D721Med (cell line): ENCODE data around the gene DAAM2.

Experiments used
- DNase-seq: peaks from one replicate; pipeline ENCODE4 v3.0.0; 2011; ENCODE audit warnings: low spot score; ENCODE audit not compliant: insufficient read length
- FAIRE-seq: peaks from 2 replicates; lab custom pipeline; 2011; peaks lifted over from hg19 to GRCh38; lab: Jason Lieb, UNC
- TF ChIP-seq, protein P1 (sequence below): IDR thresholded peaks from 2 replicates; pipeline ENCODE4 v1.5.1; 2012; ENCODE audit warnings: mild to moderate bottlenecking, control low read depth; ENCODE audit not compliant: insufficient read depth; ENCODE audit errors: missing control alignments

The DAAM2 gene

DNA sequence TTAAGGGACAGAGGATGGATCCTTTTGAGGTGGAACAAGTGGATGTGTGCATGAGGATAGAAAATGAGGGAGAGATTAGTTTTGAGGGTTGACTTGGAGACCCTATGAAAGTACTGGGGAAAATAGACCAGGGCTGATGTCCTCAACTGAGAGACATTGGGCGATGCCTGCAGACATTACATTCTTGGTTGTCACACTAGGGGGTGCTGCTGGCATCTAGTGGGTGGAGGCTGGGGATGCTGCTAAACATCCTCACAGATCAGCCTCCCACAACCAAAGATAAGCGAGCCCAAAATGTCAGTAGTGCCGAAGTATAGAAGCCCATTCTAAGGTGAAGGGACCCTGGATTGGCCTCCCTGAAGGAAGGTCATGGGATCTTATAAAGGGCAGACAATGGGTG, 78.8 kb downstream of the DAAM2 start:
- no peak for DNase-seq
- no peak for FAIRE-seq
- TF ChIP-seq, protein P1, sequence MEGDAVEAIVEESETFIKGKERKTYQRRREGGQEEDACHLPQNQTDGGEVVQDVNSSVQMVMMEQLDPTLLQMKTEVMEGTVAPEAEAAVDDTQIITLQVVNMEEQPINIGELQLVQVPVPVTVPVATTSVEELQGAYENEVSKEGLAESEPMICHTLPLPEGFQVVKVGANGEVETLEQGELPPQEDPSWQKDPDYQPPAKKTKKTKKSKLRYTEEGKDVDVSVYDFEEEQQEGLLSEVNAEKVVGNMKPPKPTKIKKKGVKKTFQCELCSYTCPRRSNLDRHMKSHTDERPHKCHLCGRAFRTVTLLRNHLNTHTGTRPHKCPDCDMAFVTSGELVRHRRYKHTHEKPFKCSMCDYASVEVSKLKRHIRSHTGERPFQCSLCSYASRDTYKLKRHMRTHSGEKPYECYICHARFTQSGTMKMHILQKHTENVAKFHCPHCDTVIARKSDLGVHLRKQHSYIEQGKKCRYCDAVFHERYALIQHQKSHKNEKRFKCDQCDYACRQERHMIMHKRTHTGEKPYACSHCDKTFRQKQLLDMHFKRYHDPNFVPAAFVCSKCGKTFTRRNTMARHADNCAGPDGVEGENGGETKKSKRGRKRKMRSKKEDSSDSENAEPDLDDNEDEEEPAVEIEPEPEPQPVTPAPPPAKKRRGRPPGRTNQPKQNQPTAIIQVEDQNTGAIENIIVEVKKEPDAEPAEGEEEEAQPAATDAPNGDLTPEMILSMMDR, result peak; percentile 4

DNA sequence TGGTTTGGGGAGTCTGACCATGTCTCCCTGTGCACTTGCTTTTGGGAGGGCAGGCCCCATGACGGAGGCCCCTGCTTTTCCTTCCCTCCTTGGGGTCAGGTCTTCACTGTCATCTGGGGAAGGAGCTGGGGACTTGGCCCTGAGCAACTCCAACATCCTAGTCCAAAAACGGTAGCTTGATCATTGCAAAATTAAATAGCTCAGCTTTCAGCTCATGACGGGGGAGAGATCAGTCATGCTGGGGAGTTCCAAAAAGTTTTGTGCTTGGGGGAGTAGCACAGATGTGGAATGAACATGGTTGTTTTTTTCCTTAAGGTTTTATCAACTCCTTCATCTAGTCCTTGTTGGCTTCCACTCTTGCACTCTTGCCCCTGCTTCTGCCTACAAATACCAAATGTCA, 81.3 kb downstream of the DAAM2 start:
- FAIRE-seq (no peak), DNase-seq (no peak)
- TF ChIP-seq, protein P1, result no peak

DNA sequence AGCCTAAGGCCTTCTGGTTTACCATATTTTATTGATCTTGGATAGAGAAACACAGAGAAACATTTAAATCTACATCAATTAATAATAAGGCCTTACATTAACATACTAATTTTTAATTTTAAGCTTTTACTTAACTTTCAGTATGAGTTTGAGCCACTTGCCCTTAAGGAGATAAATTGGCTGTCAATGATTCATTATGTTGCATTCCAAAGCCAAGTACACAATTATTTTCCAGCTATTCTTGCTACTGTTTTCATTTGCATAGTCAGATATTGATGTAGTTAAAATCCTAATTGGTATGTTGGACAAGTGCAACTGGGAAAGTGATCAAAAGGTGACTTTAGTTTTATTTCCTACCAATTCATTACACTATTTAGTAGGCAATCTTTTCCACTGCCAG, 83.9 kb downstream of the DAAM2 start:
- DNase-seq (no peak), FAIRE-seq (no peak)
- TF ChIP-seq, protein P1, result no peak

DNA sequence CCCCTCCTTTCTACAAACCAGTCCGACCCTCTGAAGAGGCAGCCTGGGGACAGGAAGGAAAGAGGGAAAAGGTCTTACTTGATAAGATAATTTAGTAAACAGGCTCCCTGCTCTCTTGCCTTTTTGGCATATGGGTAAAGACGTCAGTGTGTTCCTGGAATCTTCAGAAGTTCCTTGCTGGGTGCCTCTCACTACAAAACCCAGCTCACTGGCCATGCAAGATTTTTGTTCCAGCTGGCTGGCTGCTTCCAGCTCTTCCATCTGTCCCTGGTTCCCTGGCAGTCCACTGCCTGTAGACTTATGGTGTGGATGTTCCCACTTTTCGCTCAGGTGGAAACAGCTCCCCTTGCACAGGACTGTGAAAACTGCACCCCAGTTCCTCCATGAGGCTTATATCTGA, 84.7 kb downstream of the DAAM2 start:
- no peak for FAIRE-seq
- TF ChIP-seq, protein P1, result no peak
- DNase-seq, result no peak

DNA sequence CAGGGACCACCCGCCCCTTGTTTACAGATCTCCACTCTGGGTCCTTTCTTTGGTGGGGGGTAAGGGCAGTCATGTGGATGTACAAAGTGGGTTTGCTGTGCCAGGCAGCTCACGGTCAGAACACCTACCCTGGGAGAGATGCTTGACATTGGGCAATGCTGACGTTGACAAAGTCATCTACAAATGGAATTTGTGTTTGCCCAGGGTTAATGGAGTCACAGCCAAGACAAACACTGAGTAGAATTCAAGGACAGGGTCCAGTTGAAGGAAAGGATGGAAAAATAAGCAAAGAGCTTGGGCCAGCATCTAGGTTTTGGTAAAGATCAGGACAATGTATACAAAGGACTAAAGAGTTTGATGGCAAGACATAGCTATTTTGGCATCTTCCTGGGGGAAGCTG, 87.4 kb downstream of the DAAM2 start:
- DNase-seq (no peak), FAIRE-seq (no peak)
- TF ChIP-seq, protein P1, result no peak

DNA sequence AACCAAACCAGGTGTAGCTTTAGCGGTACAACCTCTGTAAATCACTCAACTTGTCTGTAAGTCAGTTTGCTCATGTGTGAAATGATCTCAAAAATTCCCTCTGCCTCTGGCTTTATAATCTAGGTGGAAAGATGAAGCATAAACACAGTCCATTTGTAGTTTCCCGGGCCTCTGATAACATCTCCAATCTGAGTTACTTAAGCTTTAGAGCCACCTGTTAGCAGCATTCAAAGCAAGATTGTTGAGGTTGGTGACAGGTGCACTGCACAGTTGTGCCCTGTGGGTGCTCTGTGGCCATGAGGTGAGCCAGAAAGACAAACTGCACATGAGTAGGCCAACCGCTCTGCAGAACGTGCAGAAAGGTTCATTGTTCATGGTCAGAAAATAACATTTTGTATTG, 88.4 kb downstream of the DAAM2 start:
- FAIRE-seq, result no peak
- no peak for DNase-seq
- TF ChIP-seq, protein P1, result no peak

DNA sequence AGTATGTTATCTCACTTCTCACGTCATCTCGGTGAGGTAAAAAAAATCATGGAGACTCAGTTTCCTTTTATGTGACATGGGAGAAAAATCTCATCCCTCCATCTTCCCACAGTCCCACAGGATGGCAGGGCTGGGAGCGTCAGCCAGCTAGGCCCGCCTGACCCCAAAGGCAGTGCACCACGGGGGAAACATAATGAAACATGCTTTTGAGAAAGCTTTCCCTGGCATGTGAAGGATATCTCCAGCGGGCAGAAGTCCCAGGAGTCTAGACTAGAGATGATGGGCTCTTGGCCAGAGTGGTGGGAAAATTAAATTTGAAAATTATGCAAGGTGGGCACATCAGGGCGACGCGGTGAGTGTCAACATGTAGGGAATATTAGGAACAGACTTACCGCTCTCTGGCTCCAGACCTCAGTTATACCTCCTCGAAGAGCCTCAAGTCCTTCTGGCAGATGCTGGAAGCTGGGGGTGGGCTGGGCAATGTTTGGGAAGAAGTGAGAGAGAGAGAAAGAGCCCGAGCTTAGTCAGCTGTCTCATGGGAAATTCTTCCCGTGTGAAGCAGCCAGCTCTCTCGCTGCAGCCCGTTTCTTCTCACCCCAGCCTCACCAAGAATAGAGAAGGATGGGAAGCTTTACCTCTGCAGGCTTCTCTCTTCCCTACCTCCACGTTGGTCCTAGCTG, 89.8 kb downstream of the DAAM2 start:
- DNase-seq, result no peak
- no peak for FAIRE-seq
- TF ChIP-seq, protein P1, result no peak
